ENCODE results near the gene NDUFS7.

NDUFS7 gene

DNA sequence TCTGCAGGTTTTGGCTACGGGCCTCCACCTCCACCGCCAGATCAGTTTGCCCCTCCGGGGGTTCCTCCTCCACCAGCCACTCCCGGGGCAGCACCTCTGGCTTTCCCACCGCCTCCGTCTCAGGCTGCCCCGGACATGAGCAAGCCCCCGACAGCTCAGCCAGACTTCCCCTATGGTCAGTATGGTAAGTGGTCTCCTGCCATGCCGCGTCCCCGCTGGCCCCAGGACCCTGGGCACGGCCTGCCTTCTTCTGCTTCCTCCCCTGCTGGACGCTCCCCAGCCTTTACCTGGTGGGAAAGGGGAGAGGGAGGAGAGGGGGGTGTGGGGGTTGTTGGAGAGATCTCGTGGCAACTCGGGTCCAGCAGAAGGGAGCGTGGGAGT lies 48.8 kb downstream of the NDUFS7 start:
- TF ChIP-seq EGR1 (IDR thresholded peaks at IDR 0.05) (no peak), ZBTB7A (IDR thresholded peaks at IDR 0.05; ENCODE audit: low read depth) (no peak), TEAD4 (IDR thresholded peaks at IDR 0.05) (no peak), MAX (IDR thresholded peaks at IDR 0.05) (no peak), TCF12 (IDR thresholded peaks at IDR 0.05; ENCODE audit: low read depth) (no peak), EP300 (IDR thresholded peaks at IDR 0.05; ENCODE audit: borderline replicate concordance) (no peak), YY1 (IDR thresholded peaks at IDR 0.05; ENCODE audit: low read depth) (no peak), NFIC (IDR thresholded peaks at IDR 0.05) (no peak), FOXM1 (IDR thresholded peaks at IDR 0.05; ENCODE audit: borderline replicate concordance, low read depth) (no peak), CREB1 (IDR thresholded peaks at IDR 0.05; ENCODE audit: low read depth) (no peak), RAD21 (IDR thresholded peaks at IDR 0.05; ENCODE audit: low read depth) (no peak), TAF1 (IDR thresholded peaks at IDR 0.05; ENCODE audit: low read depth) (no peak), CEBPB (IDR thresholded peaks at IDR 0.05) (no peak)
- TF ChIP-seq, protein P1, sequence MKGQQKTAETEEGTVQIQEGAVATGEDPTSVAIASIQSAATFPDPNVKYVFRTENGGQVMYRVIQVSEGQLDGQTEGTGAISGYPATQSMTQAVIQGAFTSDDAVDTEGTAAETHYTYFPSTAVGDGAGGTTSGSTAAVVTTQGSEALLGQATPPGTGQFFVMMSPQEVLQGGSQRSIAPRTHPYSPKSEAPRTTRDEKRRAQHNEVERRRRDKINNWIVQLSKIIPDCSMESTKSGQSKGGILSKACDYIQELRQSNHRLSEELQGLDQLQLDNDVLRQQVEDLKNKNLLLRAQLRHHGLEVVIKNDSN (IDR thresholded peaks at IDR 0.05), result no peak
- TF ChIP-seq, protein P2, sequence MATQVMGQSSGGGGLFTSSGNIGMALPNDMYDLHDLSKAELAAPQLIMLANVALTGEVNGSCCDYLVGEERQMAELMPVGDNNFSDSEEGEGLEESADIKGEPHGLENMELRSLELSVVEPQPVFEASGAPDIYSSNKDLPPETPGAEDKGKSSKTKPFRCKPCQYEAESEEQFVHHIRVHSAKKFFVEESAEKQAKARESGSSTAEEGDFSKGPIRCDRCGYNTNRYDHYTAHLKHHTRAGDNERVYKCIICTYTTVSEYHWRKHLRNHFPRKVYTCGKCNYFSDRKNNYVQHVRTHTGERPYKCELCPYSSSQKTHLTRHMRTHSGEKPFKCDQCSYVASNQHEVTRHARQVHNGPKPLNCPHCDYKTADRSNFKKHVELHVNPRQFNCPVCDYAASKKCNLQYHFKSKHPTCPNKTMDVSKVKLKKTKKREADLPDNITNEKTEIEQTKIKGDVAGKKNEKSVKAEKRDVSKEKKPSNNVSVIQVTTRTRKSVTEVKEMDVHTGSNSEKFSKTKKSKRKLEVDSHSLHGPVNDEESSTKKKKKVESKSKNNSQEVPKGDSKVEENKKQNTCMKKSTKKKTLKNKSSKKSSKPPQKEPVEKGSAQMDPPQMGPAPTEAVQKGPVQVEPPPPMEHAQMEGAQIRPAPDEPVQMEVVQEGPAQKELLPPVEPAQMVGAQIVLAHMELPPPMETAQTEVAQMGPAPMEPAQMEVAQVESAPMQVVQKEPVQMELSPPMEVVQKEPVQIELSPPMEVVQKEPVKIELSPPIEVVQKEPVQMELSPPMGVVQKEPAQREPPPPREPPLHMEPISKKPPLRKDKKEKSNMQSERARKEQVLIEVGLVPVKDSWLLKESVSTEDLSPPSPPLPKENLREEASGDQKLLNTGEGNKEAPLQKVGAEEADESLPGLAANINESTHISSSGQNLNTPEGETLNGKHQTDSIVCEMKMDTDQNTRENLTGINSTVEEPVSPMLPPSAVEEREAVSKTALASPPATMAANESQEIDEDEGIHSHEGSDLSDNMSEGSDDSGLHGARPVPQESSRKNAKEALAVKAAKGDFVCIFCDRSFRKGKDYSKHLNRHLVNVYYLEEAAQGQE (IDR thresholded peaks at IDR 0.05; ENCODE audit: low read depth), result no peak

DNA sequence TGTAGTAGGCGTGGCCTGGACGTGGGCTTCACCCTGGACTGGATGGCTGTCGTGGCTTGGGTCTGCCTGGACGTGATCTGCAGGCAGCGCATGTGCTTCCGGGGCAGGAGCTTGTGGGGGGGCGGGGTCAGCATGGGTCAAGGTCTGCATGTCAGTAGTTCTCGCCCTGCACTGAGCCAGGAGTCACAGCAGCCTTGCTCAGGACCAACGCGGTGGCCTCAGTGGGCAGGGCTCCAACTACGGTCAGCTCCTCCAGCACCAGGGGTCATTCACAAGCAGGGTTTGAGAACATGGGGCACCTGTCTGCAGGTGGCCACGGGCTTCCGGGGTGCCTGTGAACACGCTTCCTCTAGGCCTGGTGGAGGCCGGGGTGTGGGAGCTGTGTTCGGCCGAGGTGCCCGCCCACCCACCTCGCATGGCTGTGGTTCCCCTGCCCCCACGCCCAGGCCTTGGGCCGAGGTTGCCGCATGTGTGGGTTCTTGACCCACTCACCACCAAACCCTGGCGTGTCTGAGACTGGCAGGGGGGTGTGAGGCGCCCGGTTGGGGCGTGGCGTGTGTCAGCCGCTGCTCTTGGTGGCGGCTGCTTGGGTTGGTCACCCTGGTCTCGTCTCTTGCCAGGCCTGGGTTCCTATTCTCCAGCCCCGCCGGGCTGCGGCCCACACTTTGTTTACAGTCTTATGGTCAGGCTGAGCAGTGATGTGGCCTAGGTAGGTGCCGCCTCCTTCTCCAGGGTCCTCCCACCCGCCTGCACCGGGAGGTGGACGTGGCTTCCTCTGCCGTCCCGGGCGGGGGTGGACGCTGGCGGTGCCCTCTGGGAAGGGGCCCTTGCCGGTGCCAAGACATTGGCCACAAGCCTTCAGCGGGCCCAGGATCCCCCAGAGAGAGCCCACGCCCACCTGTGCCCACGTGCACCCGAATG lies 49.7 kb downstream of the NDUFS7 start:
- TF ChIP-seq EP300 (IDR thresholded peaks at IDR 0.05; ENCODE audit: borderline replicate concordance) (no peak), EGR1 (IDR thresholded peaks at IDR 0.05) (no peak), TEAD4 (IDR thresholded peaks at IDR 0.05) (no peak)

- TF ChIP-seq TEAD4 (IDR thresholded peaks at IDR 0.05), result no peak
- no peak for TF ChIP-seq CEBPB (IDR thresholded peaks at IDR 0.05)
- TF ChIP-seq ZBTB7A (IDR thresholded peaks at IDR 0.05; ENCODE audit: low read depth), result no peak
- TF ChIP-seq MAX (IDR thresholded peaks at IDR 0.05), result no peak
- TF ChIP-seq FOXM1 (IDR thresholded peaks at IDR 0.05; ENCODE audit: borderline replicate concordance, low read depth), result no peak
- TF ChIP-seq, protein P2 (IDR thresholded peaks at IDR 0.05; ENCODE audit: low read depth), result no peak
- TF ChIP-seq, protein P1 (IDR thresholded peaks at IDR 0.05), result no peak
- TF ChIP-seq EP300 (IDR thresholded peaks at IDR 0.05; ENCODE audit: borderline replicate concordance), result no peak
- no peak for TF ChIP-seq NFIC (IDR thresholded peaks at IDR 0.05)
- TF ChIP-seq EGR1 (IDR thresholded peaks at IDR 0.05), result no peak
- TF ChIP-seq TAF1 (IDR thresholded peaks at IDR 0.05; ENCODE audit: low read depth), result no peak
- no peak for TF ChIP-seq YY1 (IDR thresholded peaks at IDR 0.05; ENCODE audit: low read depth)
- no peak for TF ChIP-seq RAD21 (IDR thresholded peaks at IDR 0.05; ENCODE audit: low read depth)
- no peak for TF ChIP-seq TCF12 (IDR thresholded peaks at IDR 0.05; ENCODE audit: low read depth)
- TF ChIP-seq CREB1 (IDR thresholded peaks at IDR 0.05; ENCODE audit: low read depth), result no peak
Observed at GRCh38 chr19:1434040-1434366, 50.3 kb downstream of the NDUFS7 start.

- TF ChIP-seq CEBPB (IDR thresholded peaks at IDR 0.05), result no peak
- TF ChIP-seq FOXM1 (IDR thresholded peaks at IDR 0.05; ENCODE audit: borderline replicate concordance, low read depth), result no peak
- TF ChIP-seq TEAD4 (IDR thresholded peaks at IDR 0.05), result no peak
- no peak for TF ChIP-seq ZBTB7A (IDR thresholded peaks at IDR 0.05; ENCODE audit: low read depth)
- TF ChIP-seq NFIC (IDR thresholded peaks at IDR 0.05), result no peak
Observed at GRCh38 chr19:1434577-1435060, 50.9 kb downstream of the NDUFS7 start.

DNA sequence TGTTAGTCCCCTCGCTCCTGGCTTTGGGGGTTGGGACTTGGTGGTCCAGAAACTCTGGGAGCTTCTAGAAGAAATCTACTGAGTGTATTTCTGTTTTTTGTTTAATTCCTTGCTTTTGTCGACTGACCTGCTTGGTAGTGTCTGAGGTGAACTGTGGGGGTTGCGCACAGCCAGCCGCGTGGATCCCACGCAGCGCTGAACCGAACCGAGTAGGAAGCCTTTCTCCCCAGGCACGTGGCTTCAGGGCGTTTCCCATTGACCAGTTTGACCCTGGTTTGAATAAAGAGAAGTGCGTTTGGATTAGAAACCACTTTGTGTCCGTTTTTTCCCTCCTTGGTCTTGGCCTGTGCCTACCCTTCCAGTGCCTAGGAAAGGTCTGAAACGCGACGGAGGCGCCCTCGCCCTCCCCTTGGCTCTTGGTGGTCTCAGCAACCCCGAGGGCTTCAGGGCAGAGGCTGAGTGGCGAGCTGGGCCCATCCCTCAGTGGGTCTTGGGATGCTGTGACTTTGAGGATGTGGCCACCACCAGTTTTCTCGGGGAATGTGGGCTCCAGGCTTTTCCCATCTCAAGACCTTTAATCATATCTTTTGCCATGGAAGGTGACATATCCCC lies 51.8 kb downstream of the NDUFS7 start:
- no peak for TF ChIP-seq RAD21 (IDR thresholded peaks at IDR 0.05; ENCODE audit: low read depth)
- TF ChIP-seq NFIC (IDR thresholded peaks at IDR 0.05), result no peak
- no peak for TF ChIP-seq FOXM1 (IDR thresholded peaks at IDR 0.05; ENCODE audit: borderline replicate concordance, low read depth)
- TF ChIP-seq EP300 (IDR thresholded peaks at IDR 0.05; ENCODE audit: borderline replicate concordance), result no peak
- TF ChIP-seq TEAD4 (IDR thresholded peaks at IDR 0.05), result no peak
